ENCODE results near the gene CREBRF. TPM values are rescaled to one million over a fixed set of nuclear protein-coding genes. Genes with fewer than 3 reads are reported as not detected.

Gene CREBRF
- total RNA-seq, 1 donor from 2014 or later, result 10.0 TPM

- Histone ChIP-seq H3K9me3 (ENCODE audit: insufficient read depth, low read depth, low read length) (no peaks in the 10 kb centered on the region), H3K4me1 (ENCODE audit: insufficient read depth, low read length) (peaks cover 10% of the 10 kb centered on the region), H3K27me3 (ENCODE audit: insufficient read depth, low read length) (no peaks in the 10 kb centered on the region), H3K4me2 (ENCODE audit: low read length) (no peak overlapping the region), H3K4me3 (ENCODE audit: insufficient read depth, low read depth, low read length) (no peak overlapping the region), H3K27ac (ENCODE audit: low read depth, low read length) (no peak overlapping the region), H3K9ac (ENCODE audit: low read length) (no peak overlapping the region), H2AFZ (ENCODE audit: low read depth, low read length) (no peak overlapping the region), H4K20me1 (ENCODE audit: insufficient read depth, low read length) (no peaks in the 10 kb centered on the region), H3K79me2 (ENCODE audit: insufficient read depth, low read length) (no peaks in the 10 kb centered on the region), H3K36me3 (ENCODE audit: insufficient read depth, low read length) (peaks cover 4% of the 10 kb centered on the region)
- no peak for DNase-seq (ENCODE audit: low read depth)
- peaks cover 10% of the 10 kb centered on the region for H3K36me3 Mint-ChIP-seq (ENCODE audit: low read depth, unreplicated experiment)
- H3K27me3 Mint-ChIP-seq (ENCODE audit: low read depth, unreplicated experiment), result no peaks in the 10 kb centered on the region
- H3K27ac Mint-ChIP-seq (ENCODE audit: unreplicated experiment), result no peak overlapping the region
- H3K4me1 Mint-ChIP-seq (ENCODE audit: low read depth, unreplicated experiment), result no peaks in the 10 kb centered on the region
- no peak for FAIRE-seq
- H3K9me3 Mint-ChIP-seq (ENCODE audit: unreplicated experiment), result no peaks in the 10 kb centered on the region
- H3K4me3 Mint-ChIP-seq (ENCODE audit: unreplicated experiment), result no peak overlapping the region
- TF ChIP-seq EZH2 (IDR thresholded peaks at IDR 0.05; ENCODE audit: insufficient read depth, low read length) (no peak), CTCF (IDR thresholded peaks at IDR 0.05; ENCODE audit: insufficient read depth, low read depth, low read length) (no peak)
These were observed 35.8 kb downstream of the CREBRF start for GRCh38 chr5:173091981-173092380.

- H3K4me3 Mint-ChIP-seq (ENCODE audit: unreplicated experiment), result no peak overlapping the region
- DNase-seq (ENCODE audit: low read depth) (no peak), FAIRE-seq (no peak)
- peaks cover 4% of the 10 kb centered on the region for H3K36me3 ChIP-seq (ENCODE audit: insufficient read depth, low read length)
- no peak overlapping the region for H3K27ac Mint-ChIP-seq (ENCODE audit: unreplicated experiment)
- H3K36me3 Mint-ChIP-seq (ENCODE audit: low read depth, unreplicated experiment), result peaks cover 10% of the 10 kb centered on the region
- H3K27me3 ChIP-seq (ENCODE audit: insufficient read depth, low read length), result no peaks in the 10 kb centered on the region
- no peaks in the 10 kb centered on the region for H4K20me1 ChIP-seq (ENCODE audit: insufficient read depth, low read length)
- H3K9ac ChIP-seq (ENCODE audit: low read length), result no peak overlapping the region
- peak overlapping the region; percentile 73 for H3K4me2 ChIP-seq (ENCODE audit: low read length)
- H3K4me1 Mint-ChIP-seq (ENCODE audit: low read depth, unreplicated experiment), result no peaks in the 10 kb centered on the region
- peaks cover 10% of the 10 kb centered on the region for H3K4me1 ChIP-seq (ENCODE audit: insufficient read depth, low read length)
- no peaks in the 10 kb centered on the region for H3K9me3 Mint-ChIP-seq (ENCODE audit: unreplicated experiment)
- H2AFZ ChIP-seq (ENCODE audit: low read depth, low read length), result no peak overlapping the region
- no peaks in the 10 kb centered on the region for H3K27me3 Mint-ChIP-seq (ENCODE audit: low read depth, unreplicated experiment)
- TF ChIP-seq EZH2 (IDR thresholded peaks at IDR 0.05; ENCODE audit: insufficient read depth, low read length), result no peak
- no peak for TF ChIP-seq CTCF (IDR thresholded peaks at IDR 0.05; ENCODE audit: insufficient read depth, low read depth, low read length)
- H3K4me3 ChIP-seq (ENCODE audit: insufficient read depth, low read depth, low read length), result no peak overlapping the region
- no peaks in the 10 kb centered on the region for H3K79me2 ChIP-seq (ENCODE audit: insufficient read depth, low read length)
- H3K27ac ChIP-seq (ENCODE audit: low read depth, low read length), result peak overlapping the region; percentile 49
- no peaks in the 10 kb centered on the region for H3K9me3 ChIP-seq (ENCODE audit: insufficient read depth, low read depth, low read length)
These were observed 37.5 kb downstream of the CREBRF start for GRCh38 chr5:173093606-173094005.

GRCh38 chr5:173094012-173094661 lies 38.0 kb downstream of the CREBRF start:
- Histone ChIP-seq H3K4me3 (ENCODE audit: insufficient read depth, low read depth, low read length) (no peak overlapping the region), H3K36me3 (ENCODE audit: insufficient read depth, low read length) (peaks cover 4% of the 10 kb centered on the region), H4K20me1 (ENCODE audit: insufficient read depth, low read length) (no peaks in the 10 kb centered on the region), H2AFZ (ENCODE audit: low read depth, low read length) (no peak overlapping the region), H3K9me3 (ENCODE audit: insufficient read depth, low read depth, low read length) (no peaks in the 10 kb centered on the region), H3K4me2 (ENCODE audit: low read length) (peak overlapping the region; percentile 73), H3K9ac (ENCODE audit: low read length) (no peak overlapping the region), H3K27me3 (ENCODE audit: insufficient read depth, low read length) (no peaks in the 10 kb centered on the region), H3K79me2 (ENCODE audit: insufficient read depth, low read length) (no peaks in the 10 kb centered on the region), H3K27ac (ENCODE audit: low read depth, low read length) (peak overlapping the region; percentile 61), H3K4me1 (ENCODE audit: insufficient read depth, low read length) (peaks cover 10% of the 10 kb centered on the region)
- Mint-ChIP-seq H3K27ac (ENCODE audit: unreplicated experiment) (no peak overlapping the region), H3K36me3 (ENCODE audit: low read depth, unreplicated experiment) (peaks cover 10% of the 10 kb centered on the region), H3K4me3 (ENCODE audit: unreplicated experiment) (no peak overlapping the region), H3K9me3 (ENCODE audit: unreplicated experiment) (no peaks in the 10 kb centered on the region), H3K4me1 (ENCODE audit: low read depth, unreplicated experiment) (no peaks in the 10 kb centered on the region), H3K27me3 (ENCODE audit: low read depth, unreplicated experiment) (no peaks in the 10 kb centered on the region)
- DNase-seq (ENCODE audit: low read depth) (peak; percentile 93), FAIRE-seq (peak; percentile 92)
- no peak for TF ChIP-seq CTCF (IDR thresholded peaks at IDR 0.05; ENCODE audit: insufficient read depth, low read depth, low read length)
- no peak for TF ChIP-seq EZH2 (IDR thresholded peaks at IDR 0.05; ENCODE audit: insufficient read depth, low read length)
